ENCODE measurements around the gene TRAF5. TPM values are rescaled to one million over a fixed set of nuclear protein-coding genes. Genes with fewer than 3 reads are reported as not detected.

Gene TRAF5
- total RNA-seq, 1 donor from 2014 or later: 3.9 TPM

GRCh38 chr1:211356723-211357407, 30.2 kb downstream of the TRAF5 start:
- TF ChIP-seq CTCF (IDR thresholded peaks at IDR 0.05): no peak
- Histone ChIP-seq H3K9me3 (no peaks in the 10 kb centered on the region), H3K36me3 (peaks cover 31 to 36% of the 10 kb centered on the region in 2 donors), H3K27ac (peak overlapping the region; percentile 41 to 56), H3K27me3 (no peaks in the 10 kb centered on the region), H3K4me3 (no peak overlapping the region), H3K4me1 (peaks cover 0 to 17% of the 10 kb centered on the region in 2 donors)
- intact Hi-C loops (cut with DNase I): loop anchor here (2.0 kb wide), 1 partner anchor 28 kb away; no protein-coding TSS in a partner anchor
- DNase-seq (ENCODE audit: low spot score in 2 of 2): no peak

- Histone ChIP-seq H3K4me1 (peaks cover 0 to 17% of the 10 kb centered on the region in 2 donors), H3K27ac (peak overlapping the region in 1 of 2 donors; percentile 76), H3K9me3 (no peaks in the 10 kb centered on the region)
Observed at GRCh38 chr1:211358685-211359084, 32.1 kb downstream of the TRAF5 start.

GRCh38 chr1:211359876-211360275, 33.2 kb downstream of the TRAF5 start:
- H3K4me3 ChIP-seq: no peak overlapping the region
- peaks cover 27 to 32% of the 10 kb centered on the region in 2 donors for H3K36me3 ChIP-seq
- intact Hi-C loops (cut with DNase I): no loop called here
- no peaks in the 10 kb centered on the region for H3K27me3 ChIP-seq
- H3K9me3 ChIP-seq: no peaks in the 10 kb centered on the region
- H3K27ac ChIP-seq: peak overlapping the region; percentile 44 to 76
- peaks cover 0 to 17% of the 10 kb centered on the region in 2 donors for H3K4me1 ChIP-seq
- TF ChIP-seq CTCF (IDR thresholded peaks at IDR 0.05): no peak
- DNase-seq (ENCODE audit: low spot score in 2 of 2): no peak

More at GRCh38 chr1:211358685-211359084, 32.1 kb downstream of the TRAF5 start:
- Histone ChIP-seq H3K27me3 (no peaks in the 10 kb centered on the region), H3K36me3 (peaks cover 35 to 39% of the 10 kb centered on the region in 2 donors), H3K4me3 (no peak overlapping the region)
- TF ChIP-seq CTCF (IDR thresholded peaks at IDR 0.05): no peak
- DNase-seq (ENCODE audit: low spot score in 2 of 2): no peak
- intact Hi-C loops (cut with DNase I): no loop called here

GRCh38 chr1:211361202-211361601, 34.6 kb downstream of the TRAF5 start:
- Histone ChIP-seq H3K4me1 (peaks cover 0 to 17% of the 10 kb centered on the region in 2 donors), H3K9me3 (no peaks in the 10 kb centered on the region), H3K27me3 (no peaks in the 10 kb centered on the region), H3K4me3 (no peak overlapping the region), H3K36me3 (peaks cover 37 to 39% of the 10 kb centered on the region in 2 donors), H3K27ac (peak overlapping the region in 1 of 2 donors; percentile 57)
- intact Hi-C loops (cut with DNase I): no loop called here
- no peak for TF ChIP-seq CTCF (IDR thresholded peaks at IDR 0.05)
- no peak for DNase-seq (ENCODE audit: low spot score in 2 of 2)

GRCh38 chr1:211369640-211370039, 43.0 kb downstream of the TRAF5 start:
- no peak overlapping the region for H3K4me3 ChIP-seq
- no peak for TF ChIP-seq CTCF (IDR thresholded peaks at IDR 0.05)
- H3K36me3 ChIP-seq: peaks cover 26 to 58% of the 10 kb centered on the region in 2 donors
- H3K4me1 ChIP-seq: peaks cover 0 to 5% of the 10 kb centered on the region in 2 donors
- DNase-seq (ENCODE audit: low spot score in 2 of 2): no peak
- H3K9me3 ChIP-seq: no peaks in the 10 kb centered on the region
- H3K27ac ChIP-seq: no peak overlapping the region
- H3K27me3 ChIP-seq: no peaks in the 10 kb centered on the region
- intact Hi-C loops (cut with DNase I): no loop called here
